ENCODE data around the gene KCNQ1.
"Not testable (repeated sequence)": the region's sequence is repeated elsewhere in the genome, so short reads cannot be mapped to it uniquely, and the experiment has no call there.

KCNQ1 gene

GRCh38 chr11:2621894-2622293 lies 177.1 kb downstream of the KCNQ1 start:
- Histone ChIP-seq H3K4me3 (ENCODE audit: control insufficient read depth in 1 of 7, extremely low read depth in 1 of 7, insufficient read depth in 4 of 7, low read depth in 2 of 7, low read length in 6 of 7) (no peak overlapping the region), H3K27ac (ENCODE audit: insufficient read depth in 1 of 2, low read depth in 1 of 2, low read length in 2 of 2, poor library complexity in 1 of 2, severe bottlenecking in 2 of 2) (no peak overlapping the region), H3K27me3 (replicated peaks in 2 of 5; ENCODE audit: control insufficient read depth in 4 of 5, insufficient read depth in 5 of 5, low read length in 4 of 5) (no peaks in the 10 kb centered on the region), H3K9me3 (ENCODE audit: control extremely low read depth in 1 of 5, control insufficient read depth in 4 of 5, insufficient read depth in 2 of 5, low read depth in 1 of 5, low read length in 4 of 5) (peaks cover 0 to 8% (median 0%) of the 10 kb centered on the region in 5 experiments), H3K4me1 (ENCODE audit: control extremely low read depth in 1 of 4, control insufficient read depth in 4 of 4, insufficient read depth in 4 of 4, low read length in 3 of 4) (no peaks in the 10 kb centered on the region), H3K36me3 (ENCODE audit: control insufficient read depth in 4 of 4, insufficient read depth in 4 of 4, low read length in 3 of 4) (no peaks in the 10 kb centered on the region)
- no peak for DNase-seq
- WGBS (ENCODE audit: insufficient coverage), result no CpG with 5 or more reads among the region's 3 CpGs
- CTCF ChIA-PET, result no interaction called here
- POLR2A ChIA-PET, result no interaction called here

- no peaks in the 10 kb centered on the region for H3K36me3 ChIP-seq (ENCODE audit: control insufficient read depth in 4 of 4, insufficient read depth in 4 of 4, low read length in 3 of 4)
- POLR2A ChIA-PET, result no interaction called here
- CTCF ChIA-PET, result no interaction called here
- H3K27ac ChIP-seq (ENCODE audit: insufficient read depth in 1 of 2, low read depth in 1 of 2, low read length in 2 of 2, poor library complexity in 1 of 2, severe bottlenecking in 2 of 2), result no peak overlapping the region
- no peaks in the 10 kb centered on the region for H3K4me1 ChIP-seq (ENCODE audit: control extremely low read depth in 1 of 4, control insufficient read depth in 4 of 4, insufficient read depth in 4 of 4, low read length in 3 of 4)
- DNase-seq, result no peak
- H3K4me3 ChIP-seq (ENCODE audit: control insufficient read depth in 1 of 7, extremely low read depth in 1 of 7, insufficient read depth in 4 of 7, low read depth in 2 of 7, low read length in 6 of 7), result no peak overlapping the region
- peaks cover 0 to 19% (median 4%) of the 10 kb centered on the region in 5 experiments for H3K9me3 ChIP-seq (ENCODE audit: control extremely low read depth in 1 of 5, control insufficient read depth in 4 of 5, insufficient read depth in 2 of 5, low read depth in 1 of 5, low read length in 4 of 5)
- H3K27me3 ChIP-seq (replicated peaks in 2 of 5; ENCODE audit: control insufficient read depth in 4 of 5, insufficient read depth in 5 of 5, low read length in 4 of 5), result no peaks in the 10 kb centered on the region
- WGBS (ENCODE audit: insufficient coverage), result 50% methylated on average over 2 of the region's 3 CpGs
Measured at GRCh38 chr11:2625183-2625582, 180.4 kb downstream of the KCNQ1 start.

GRCh38 chr11:2630679-2631078 lies 185.9 kb downstream of the KCNQ1 start:
- Histone ChIP-seq H3K36me3 (ENCODE audit: control insufficient read depth in 4 of 4, insufficient read depth in 4 of 4, low read length in 3 of 4) (no peaks in the 10 kb centered on the region), H3K27me3 (replicated peaks in 2 of 5; ENCODE audit: control insufficient read depth in 4 of 5, insufficient read depth in 5 of 5, low read length in 4 of 5) (no peaks in the 10 kb centered on the region), H3K4me3 (ENCODE audit: control insufficient read depth in 1 of 7, extremely low read depth in 1 of 7, insufficient read depth in 4 of 7, low read depth in 2 of 7, low read length in 6 of 7) (no peak overlapping the region), H3K9me3 (ENCODE audit: control extremely low read depth in 1 of 5, control insufficient read depth in 4 of 5, insufficient read depth in 2 of 5, low read depth in 1 of 5, low read length in 4 of 5) (peaks cover 8 to 51% (median 13%) of the 10 kb centered on the region in 5 experiments), H3K4me1 (ENCODE audit: control extremely low read depth in 1 of 4, control insufficient read depth in 4 of 4, insufficient read depth in 4 of 4, low read length in 3 of 4) (no peaks in the 10 kb centered on the region), H3K27ac (ENCODE audit: insufficient read depth in 1 of 2, low read depth in 1 of 2, low read length in 2 of 2, poor library complexity in 1 of 2, severe bottlenecking in 2 of 2) (no peak overlapping the region)
- ChIA-PET POLR2A (no interaction called here), CTCF (no interaction called here)
- WGBS (ENCODE audit: insufficient coverage), result no CpG with 5 or more reads among the region's 1 CpG
- no peak for DNase-seq

- ChIA-PET CTCF (no interaction called here), POLR2A (no interaction called here)
- no CpG with 5 or more reads among the region's 1 CpG for WGBS (ENCODE audit: insufficient coverage)
- DNase-seq, result no peak
- Histone ChIP-seq H3K4me3 (ENCODE audit: control insufficient read depth in 1 of 7, extremely low read depth in 1 of 7, insufficient read depth in 4 of 7, low read depth in 2 of 7, low read length in 6 of 7) (no peak overlapping the region), H3K9me3 (ENCODE audit: control extremely low read depth in 1 of 5, control insufficient read depth in 4 of 5, insufficient read depth in 2 of 5, low read depth in 1 of 5, low read length in 4 of 5) (peaks cover 8 to 51% (median 13%) of the 10 kb centered on the region in 5 experiments), H3K36me3 (ENCODE audit: control insufficient read depth in 4 of 4, insufficient read depth in 4 of 4, low read length in 3 of 4) (no peaks in the 10 kb centered on the region), H3K4me1 (ENCODE audit: control extremely low read depth in 1 of 4, control insufficient read depth in 4 of 4, insufficient read depth in 4 of 4, low read length in 3 of 4) (no peaks in the 10 kb centered on the region), H3K27me3 (replicated peaks in 2 of 5; ENCODE audit: control insufficient read depth in 4 of 5, insufficient read depth in 5 of 5, low read length in 4 of 5) (no peaks in the 10 kb centered on the region), H3K27ac (ENCODE audit: insufficient read depth in 1 of 2, low read depth in 1 of 2, low read length in 2 of 2, poor library complexity in 1 of 2, severe bottlenecking in 2 of 2) (no peak overlapping the region)
Measured at GRCh38 chr11:2631161-2631560, 186.4 kb downstream of the KCNQ1 start.

GRCh38 chr11:2639763-2640162 lies 195.0 kb downstream of the KCNQ1 start:
- DNase-seq; POLR2A ChIA-PET; H3K27me3 ChIP-seq (replicated peaks in 2 of 5; ENCODE audit: control insufficient read depth in 4 of 5, insufficient read depth in 5 of 5, low read length in 4 of 5); H3K27ac ChIP-seq (ENCODE audit: insufficient read depth in 1 of 2, low read depth in 1 of 2, low read length in 2 of 2, poor library complexity in 1 of 2, severe bottlenecking in 2 of 2); H3K4me3 ChIP-seq (ENCODE audit: control insufficient read depth in 1 of 7, extremely low read depth in 1 of 7, insufficient read depth in 4 of 7, low read depth in 2 of 7, low read length in 6 of 7); CTCF ChIA-PET; H3K4me1 ChIP-seq (ENCODE audit: control extremely low read depth in 1 of 4, control insufficient read depth in 4 of 4, insufficient read depth in 4 of 4, low read length in 3 of 4); H3K36me3 ChIP-seq (ENCODE audit: control insufficient read depth in 4 of 4, insufficient read depth in 4 of 4, low read length in 3 of 4): not testable (repeated sequence)
- peaks cover 9 to 46% (median 13%) of the 10 kb centered on the region in 5 experiments for H3K9me3 ChIP-seq (ENCODE audit: control extremely low read depth in 1 of 5, control insufficient read depth in 4 of 5, insufficient read depth in 2 of 5, low read depth in 1 of 5, low read length in 4 of 5)
- 100% methylated on average over 4 of the region's 13 CpGs for WGBS (ENCODE audit: insufficient coverage)

- WGBS (ENCODE audit: insufficient coverage), result 80% methylated on average over 1 of the region's 1 CpG
- no peaks in the 10 kb centered on the region for H3K36me3 ChIP-seq (ENCODE audit: control insufficient read depth in 4 of 4, insufficient read depth in 4 of 4, low read length in 3 of 4)
- H3K27me3 ChIP-seq (replicated peaks in 2 of 5; ENCODE audit: control insufficient read depth in 4 of 5, insufficient read depth in 5 of 5, low read length in 4 of 5), result no peaks in the 10 kb centered on the region
- ChIA-PET CTCF (no interaction called here), POLR2A (no interaction called here)
- H3K4me1 ChIP-seq (ENCODE audit: control extremely low read depth in 1 of 4, control insufficient read depth in 4 of 4, insufficient read depth in 4 of 4, low read length in 3 of 4), result no peaks in the 10 kb centered on the region
- peaks cover 15 to 64% (median 28%) of the 10 kb centered on the region in 5 experiments for H3K9me3 ChIP-seq (ENCODE audit: control extremely low read depth in 1 of 5, control insufficient read depth in 4 of 5, insufficient read depth in 2 of 5, low read depth in 1 of 5, low read length in 4 of 5)
- no peak overlapping the region for H3K4me3 ChIP-seq (ENCODE audit: control insufficient read depth in 1 of 7, extremely low read depth in 1 of 7, insufficient read depth in 4 of 7, low read depth in 2 of 7, low read length in 6 of 7)
- no peak for DNase-seq
- H3K27ac ChIP-seq (ENCODE audit: insufficient read depth in 1 of 2, low read depth in 1 of 2, low read length in 2 of 2, poor library complexity in 1 of 2, severe bottlenecking in 2 of 2), result no peak overlapping the region
Measured at GRCh38 chr11:2641623-2642022, 196.8 kb downstream of the KCNQ1 start.

- no peak for DNase-seq
- Histone ChIP-seq H3K36me3 (ENCODE audit: control insufficient read depth in 4 of 4, insufficient read depth in 4 of 4, low read length in 3 of 4) (no peaks in the 10 kb centered on the region), H3K9me3 (ENCODE audit: control extremely low read depth in 1 of 5, control insufficient read depth in 4 of 5, insufficient read depth in 2 of 5, low read depth in 1 of 5, low read length in 4 of 5) (peaks cover 19 to 80% (median 30%) of the 10 kb centered on the region in 5 experiments), H3K27ac (ENCODE audit: insufficient read depth in 1 of 2, low read depth in 1 of 2, low read length in 2 of 2, poor library complexity in 1 of 2, severe bottlenecking in 2 of 2) (no peak overlapping the region), H3K4me1 (ENCODE audit: control extremely low read depth in 1 of 4, control insufficient read depth in 4 of 4, insufficient read depth in 4 of 4, low read length in 3 of 4) (no peaks in the 10 kb centered on the region), H3K27me3 (replicated peaks in 2 of 5; ENCODE audit: control insufficient read depth in 4 of 5, insufficient read depth in 5 of 5, low read length in 4 of 5) (no peaks in the 10 kb centered on the region), H3K4me3 (ENCODE audit: control insufficient read depth in 1 of 7, extremely low read depth in 1 of 7, insufficient read depth in 4 of 7, low read depth in 2 of 7, low read length in 6 of 7) (no peak overlapping the region)
- 80% methylated on average over 3 of the region's 3 CpGs for WGBS (ENCODE audit: insufficient coverage)
- ChIA-PET POLR2A (no interaction called here), CTCF (no interaction called here)
Measured at GRCh38 chr11:2643746-2644145, 198.9 kb downstream of the KCNQ1 start.

All from common myeloid progenitor, CD34-positive (primary cell).